OCI-LY7 (cell line): ENCODE results near the gene SGPL1. TPM values are rescaled to one million over a fixed set of nuclear protein-coding genes. Genes with fewer than 3 reads are reported as not detected.

Experiments
- BruUV-seq: library from RNA; stranded (reverse); fragments of 400-500 nt; replicated peaks from 2 replicates; lab custom pipeline; 2021; lab: Mats Ljungman, UMichigan
- CTCF ChIA-PET: fragments of 300-600 bp; sonication (Branson Sonifier 250); formaldehyde crosslinking; loops from one replicate; lab custom pipeline; 2022; ENCODE audit warnings: antibody characterized with exemption; ENCODE audit not compliant: unreplicated experiment; lab: Charles Lee
- POLR2A ChIA-PET: fragments of 300-600 bp; sonication (Branson Sonifier 250); formaldehyde crosslinking; loops from one replicate; lab custom pipeline; 2022; ENCODE audit warnings: antibody characterized with exemption; lab: Charles Lee
- DNase-seq: peaks from one replicate; pipeline ENCODE4 v3.0.0-alpha.2; 2015; ENCODE audit warnings: low spot score
- H2AFZ ChIP-seq: fragments of 200-600 bp; sonication (generic), shearing (Covaris generic); 2 replicates; pipeline ENCODE4 v1.6.1; 2014; ENCODE audit warnings: mild to moderate bottlenecking, antibody characterized with exemption, low read length, moderate library complexity
- H3K27ac ChIP-seq: fragments of 200-600 bp; sonication (generic); 2 replicates; pipeline ENCODE4 v1.5.1; 2014; ENCODE audit warnings: mixed run types, low read depth, mild to moderate bottlenecking, moderate library complexity, low read length, inconsistent platforms; ENCODE audit not compliant: poor library complexity, severe bottlenecking
- H3K36me3 ChIP-seq: fragments of 200-600 bp; sonication (generic); 2 replicates; pipeline ENCODE4 v1.6.1; 2014; ENCODE audit warnings: mild to moderate bottlenecking, antibody characterized with exemption, low read length, moderate library complexity, mixed read lengths; ENCODE audit not compliant: insufficient read depth
- H3K4me1 ChIP-seq: fragments of 200-600 bp; sonication (generic); 2 replicates; pipeline ENCODE4 v1.5.1; 2014; ENCODE audit warnings: mild to moderate bottlenecking, low read length; ENCODE audit not compliant: insufficient read depth, poor library complexity, severe bottlenecking
- H3K4me2 ChIP-seq: fragments of 200-600 bp; sonication (generic); 2 replicates; pipeline ENCODE4 v1.6.1; 2014; ENCODE audit warnings: mild to moderate bottlenecking, low read length
- H3K4me3 ChIP-seq: fragments of 200-600 bp; sonication (generic); 2 replicates; pipeline ENCODE4 v1.5.1; 2014; ENCODE audit warnings: mild to moderate bottlenecking, low read depth, low read length; ENCODE audit not compliant: poor library complexity, severe bottlenecking
- H3K79me2 ChIP-seq: fragments of 200-600 bp; sonication (generic); 2 replicates; pipeline ENCODE4 v1.6.1; 2016; ENCODE audit warnings: low read depth, mild to moderate bottlenecking, low read length, moderate library complexity, mixed read lengths; ENCODE audit not compliant: insufficient read depth
- H3K9me2 ChIP-seq: fragments of 200-600 bp; sonication (generic); 2 replicates; pipeline ENCODE4 v1.6.1; 2016; ENCODE audit warnings: mild to moderate bottlenecking, low read length, mixed read lengths; ENCODE audit not compliant: insufficient read depth
- H3K9me3 ChIP-seq: fragments of 200-600 bp; sonication (generic); 2 replicates; pipeline ENCODE4 v1.6.1; 2014; ENCODE audit warnings: mild to moderate bottlenecking, mixed run types, low read length, mixed read lengths
- H4K20me1 ChIP-seq: fragments of 200-600 bp; sonication (generic); 2 replicates; pipeline ENCODE4 v1.6.1; 2014; ENCODE audit warnings: mild to moderate bottlenecking, antibody characterized with exemption, low read length, moderate library complexity, mixed read lengths; ENCODE audit not compliant: insufficient read depth
- EZH2phosphoT487 ChIP-seq: fragments of 200-600 bp; sonication (generic); IDR thresholded peaks from 2 replicates; pipeline ENCODE4 v1.6.1; 2018; ENCODE audit warnings: low read depth, borderline replicate concordance, mild to moderate bottlenecking, mixed run types, antibody characterized with exemption, low read length, moderate library complexity, mixed read lengths
- intact Hi-C: fragments of 100-400 bp; cut with micrococcal nuclease; formaldehyde crosslinking; loops from one replicate; pipeline ENCODE4 v1.10.0; 2022; ENCODE audit not compliant: unreplicated experiment
- total RNA-seq, 2 experiments: library from RNA; depleted of rRNA in 1 of 2; stranded (reverse); fragments of >200 nt in 1 of 2; shearing (Covaris generic) in 1 of 2; gene quantifications; 2 replicates each; pipeline ENCODE4 v1.2.3, GENCODE V29; 2014 to 2022
- TF ChIP-seq, protein P1 (sequence below): fragments of 200-600 bp; sonication (generic); conservative IDR thresholded peaks from 2 replicates; pipeline ENCODE4 v1.5.1; 2014; ENCODE audit warnings: mild to moderate bottlenecking, antibody characterized with exemption, low read length, moderate library complexity, mixed read lengths

Gene SGPL1
- total RNA-seq, 2 experiments from 2014 or later = 11.7 to 25.1 TPM

DNA sequence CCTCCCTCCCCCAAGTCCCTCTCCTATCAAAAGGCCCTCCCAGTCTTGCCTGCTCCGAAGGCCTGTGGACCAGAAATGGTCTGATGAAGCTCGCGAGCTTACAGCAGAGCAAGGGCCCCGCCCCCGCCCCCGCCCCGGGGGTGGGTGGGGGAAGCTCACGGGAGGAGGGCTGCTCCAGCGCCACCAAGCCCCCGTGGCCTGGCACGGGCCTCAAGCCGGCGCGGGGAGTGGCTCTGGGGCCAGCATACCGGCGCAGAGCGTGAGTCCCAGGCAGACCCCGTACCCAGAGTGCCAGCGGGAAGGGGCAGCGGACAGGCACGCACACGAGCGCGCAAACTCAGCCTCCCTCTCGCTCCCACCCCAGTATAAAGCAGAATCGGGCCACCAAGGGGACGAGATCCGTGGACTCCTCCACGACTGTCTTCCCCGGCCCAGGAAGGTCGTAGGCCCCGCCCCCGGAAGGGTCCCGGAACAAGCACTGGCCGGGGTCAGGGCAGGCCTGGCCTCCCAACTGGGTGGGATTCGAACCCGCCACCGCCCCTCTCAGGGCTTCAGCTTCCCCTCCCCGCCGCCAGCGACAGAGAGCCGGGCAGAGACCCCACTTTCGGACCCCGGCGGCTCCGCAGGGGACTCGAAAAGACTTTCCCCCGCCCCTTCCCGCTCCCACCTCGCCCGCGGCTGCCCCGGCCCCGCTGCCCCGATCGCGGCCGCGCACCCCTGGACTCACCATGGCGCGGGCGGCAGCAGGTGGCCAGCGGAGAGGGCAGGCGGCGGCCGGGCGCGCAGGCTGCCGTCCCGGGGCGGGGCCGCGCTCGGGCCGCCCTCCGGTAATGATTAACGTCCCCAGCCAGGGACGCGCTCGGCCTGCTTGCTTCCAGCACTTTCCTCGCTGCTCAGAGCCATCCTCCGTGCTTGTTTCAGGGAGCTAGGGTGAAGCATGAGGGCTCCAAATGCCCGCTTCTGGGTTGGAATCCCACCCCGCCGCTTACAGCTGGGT is 72.4 kb downstream of the SGPL1 start, which contains the start of gene PCBD1:
TSS of gene PCBD1 (minus strand) at position 762 of the 997 bp plus-strand sequence. CDS start at position 730, 32 bp downstream.
- ChIA-PET POLR2A (interaction anchor here (0.6 to 1.1 kb wide), 3 partner anchors 14 to 484 kb away, joined by 3 to 4 read pairs (median 3); partner anchors contain the start of gene EIF4EBP2), CTCF (no interaction called here)
- Histone ChIP-seq H3K4me1 (peaks cover 5% of the 10 kb centered on the region), H3K36me3 (no peaks in the 10 kb centered on the region), H3K9me3 (no peaks in the 10 kb centered on the region), H3K27ac (no peak within 1 kb of the TSS), H3K9me2 (no peaks in the 10 kb centered on the region), H3K79me2 (no peaks in the 10 kb centered on the region), H2AFZ (peak within 1 kb of the TSS; percentile 90), H4K20me1 (no peaks in the 10 kb centered on the region), H3K4me2 (peak within 1 kb of the TSS; percentile 87), H3K4me3 (peak within 1 kb of the TSS; percentile 74)
- BruUV-seq = no TSS peak
- TF ChIP-seq, protein P1, sequence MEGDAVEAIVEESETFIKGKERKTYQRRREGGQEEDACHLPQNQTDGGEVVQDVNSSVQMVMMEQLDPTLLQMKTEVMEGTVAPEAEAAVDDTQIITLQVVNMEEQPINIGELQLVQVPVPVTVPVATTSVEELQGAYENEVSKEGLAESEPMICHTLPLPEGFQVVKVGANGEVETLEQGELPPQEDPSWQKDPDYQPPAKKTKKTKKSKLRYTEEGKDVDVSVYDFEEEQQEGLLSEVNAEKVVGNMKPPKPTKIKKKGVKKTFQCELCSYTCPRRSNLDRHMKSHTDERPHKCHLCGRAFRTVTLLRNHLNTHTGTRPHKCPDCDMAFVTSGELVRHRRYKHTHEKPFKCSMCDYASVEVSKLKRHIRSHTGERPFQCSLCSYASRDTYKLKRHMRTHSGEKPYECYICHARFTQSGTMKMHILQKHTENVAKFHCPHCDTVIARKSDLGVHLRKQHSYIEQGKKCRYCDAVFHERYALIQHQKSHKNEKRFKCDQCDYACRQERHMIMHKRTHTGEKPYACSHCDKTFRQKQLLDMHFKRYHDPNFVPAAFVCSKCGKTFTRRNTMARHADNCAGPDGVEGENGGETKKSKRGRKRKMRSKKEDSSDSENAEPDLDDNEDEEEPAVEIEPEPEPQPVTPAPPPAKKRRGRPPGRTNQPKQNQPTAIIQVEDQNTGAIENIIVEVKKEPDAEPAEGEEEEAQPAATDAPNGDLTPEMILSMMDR = no peak
- no peak for TF ChIP-seq EZH2phosphoT487
- intact Hi-C loops = no loop called here
- peak; percentile 48 for DNase-seq

DNA sequence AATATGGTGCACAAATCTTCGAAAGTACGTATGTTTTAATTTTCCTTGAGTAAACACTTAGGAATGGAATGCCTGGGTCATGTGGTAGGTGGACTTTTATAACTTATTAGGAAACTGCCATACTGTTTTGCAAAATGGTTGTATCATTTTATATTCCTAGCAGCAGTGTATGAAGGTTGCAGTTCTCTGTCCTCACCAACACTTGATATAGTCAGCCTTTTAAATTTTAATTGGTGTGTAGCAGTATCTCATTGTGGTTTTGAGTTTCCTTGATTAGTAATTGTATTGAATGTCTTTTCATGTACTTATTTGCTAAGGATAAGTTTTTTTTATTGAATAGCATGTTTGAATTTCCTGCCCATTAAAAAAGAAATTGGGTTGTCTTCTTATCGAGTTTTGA is 73.5 kb downstream of the SGPL1 start:
- intact Hi-C loops = no loop called here
- peaks cover 5% of the 10 kb centered on the region for H3K4me1 ChIP-seq
- H3K9me3 ChIP-seq = no peaks in the 10 kb centered on the region
- no peak overlapping the region for H3K27ac ChIP-seq
- no peaks in the 10 kb centered on the region for H4K20me1 ChIP-seq
- no peaks in the 10 kb centered on the region for H3K9me2 ChIP-seq
- H3K4me3 ChIP-seq = no peak overlapping the region
- BruUV-seq = no TSS peak
- CTCF ChIA-PET = no interaction called here
- H2AFZ ChIP-seq = peak overlapping the region; percentile 90; the same call in 1 of the 2 replicates
- no peak for DNase-seq
- POLR2A ChIA-PET = interaction anchor here (1.0 kb wide), 1 partner anchor 34 kb away, joined by 3 read pairs; no protein-coding TSS in a partner anchor
- no peaks in the 10 kb centered on the region for H3K36me3 ChIP-seq
- H3K4me2 ChIP-seq = no peak overlapping the region
- no peaks in the 10 kb centered on the region for H3K79me2 ChIP-seq
- TF ChIP-seq, protein P1 = no peak
- no peak for TF ChIP-seq EZH2phosphoT487
